ENCODE data around the gene FAM170B.

The FAM170B gene

DNA sequence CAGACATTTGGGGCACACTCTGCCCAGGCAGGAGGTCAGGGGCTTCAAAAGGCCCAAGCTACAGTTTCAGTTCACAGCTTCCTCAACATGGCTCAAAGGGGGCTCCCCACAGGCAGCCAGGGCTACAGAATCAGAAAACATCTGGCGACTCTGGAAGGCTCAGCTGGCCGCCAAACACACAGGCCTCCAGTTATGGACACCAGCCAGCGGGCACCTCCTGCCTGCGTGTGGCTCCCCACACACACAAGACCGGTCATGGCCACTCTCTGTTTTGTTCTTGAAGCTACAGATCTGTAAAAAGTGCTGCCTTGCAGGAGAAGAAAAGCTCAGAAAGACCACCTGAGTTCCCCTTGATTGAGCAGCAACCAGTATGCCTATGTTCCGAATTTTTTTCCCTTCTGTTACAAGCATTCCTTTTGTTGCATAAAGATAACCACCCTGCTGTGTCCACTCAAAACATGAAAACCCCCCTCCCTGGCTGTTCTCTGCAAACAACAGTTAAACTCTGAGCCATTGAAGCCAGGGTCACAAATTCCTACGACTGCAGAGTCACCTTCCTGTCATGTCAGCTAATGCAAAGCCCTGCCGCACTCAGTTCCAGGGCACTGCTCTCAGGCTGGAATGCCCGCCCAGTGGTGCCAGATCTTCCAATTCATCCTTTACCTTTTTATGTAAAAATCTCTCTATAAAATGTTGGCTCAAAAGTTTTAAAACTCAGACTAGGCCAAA, 52.1 kb downstream of the FAM170B start:
- H3K9me3 ChIP-seq (ENCODE audit: control insufficient read depth, insufficient read depth, low read length): 0 out of 2 replicates have a peak, but pooled peaks cover 3% of the 10 kb centered on the region
- no peaks in the 10 kb centered on the region for H3F3A ChIP-seq (ENCODE audit: control insufficient read depth, insufficient read depth)
- H3K36me3 ChIP-seq (ENCODE audit: control insufficient read depth, low read length): no peaks in the 10 kb centered on the region
- peaks cover 23% of the 10 kb centered on the region for H3K27me3 ChIP-seq (ENCODE audit: control insufficient read depth, low read length)
- no peak overlapping the region for H3K27ac ChIP-seq (ENCODE audit: low read depth, low read length)
- H3K79me2 ChIP-seq (ENCODE audit: control insufficient read depth, low read length): no peaks in the 10 kb centered on the region
- TF ChIP-seq, protein P1, sequence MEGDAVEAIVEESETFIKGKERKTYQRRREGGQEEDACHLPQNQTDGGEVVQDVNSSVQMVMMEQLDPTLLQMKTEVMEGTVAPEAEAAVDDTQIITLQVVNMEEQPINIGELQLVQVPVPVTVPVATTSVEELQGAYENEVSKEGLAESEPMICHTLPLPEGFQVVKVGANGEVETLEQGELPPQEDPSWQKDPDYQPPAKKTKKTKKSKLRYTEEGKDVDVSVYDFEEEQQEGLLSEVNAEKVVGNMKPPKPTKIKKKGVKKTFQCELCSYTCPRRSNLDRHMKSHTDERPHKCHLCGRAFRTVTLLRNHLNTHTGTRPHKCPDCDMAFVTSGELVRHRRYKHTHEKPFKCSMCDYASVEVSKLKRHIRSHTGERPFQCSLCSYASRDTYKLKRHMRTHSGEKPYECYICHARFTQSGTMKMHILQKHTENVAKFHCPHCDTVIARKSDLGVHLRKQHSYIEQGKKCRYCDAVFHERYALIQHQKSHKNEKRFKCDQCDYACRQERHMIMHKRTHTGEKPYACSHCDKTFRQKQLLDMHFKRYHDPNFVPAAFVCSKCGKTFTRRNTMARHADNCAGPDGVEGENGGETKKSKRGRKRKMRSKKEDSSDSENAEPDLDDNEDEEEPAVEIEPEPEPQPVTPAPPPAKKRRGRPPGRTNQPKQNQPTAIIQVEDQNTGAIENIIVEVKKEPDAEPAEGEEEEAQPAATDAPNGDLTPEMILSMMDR (IDR thresholded peaks at IDR 0.05; ENCODE audit: low read depth, low read length, poor library complexity, severe bottlenecking): no peak
- no peak for TF ChIP-seq EZH2phosphoT487 (IDR thresholded peaks at IDR 0.05; ENCODE audit: borderline replicate concordance, low read length)
- H3K4me3 ChIP-seq (ENCODE audit: low read length): no peak overlapping the region
- H3K9me2 ChIP-seq (replicated peaks; ENCODE audit: control insufficient read depth, low read length): no peaks in the 10 kb centered on the region
- no peaks in the 10 kb centered on the region for H4K20me1 ChIP-seq (ENCODE audit: control insufficient read depth, insufficient read depth, low read depth, low read length)
- no peak overlapping the region for H3K4me2 ChIP-seq (ENCODE audit: low read length)
- H3K4me1 ChIP-seq (ENCODE audit: control insufficient read depth, low read length): peaks cover 5% of the 10 kb centered on the region; the same call in 1 of the 2 replicates
